ENCODE results near the gene ZCCHC7.

Gene ZCCHC7

DNA sequence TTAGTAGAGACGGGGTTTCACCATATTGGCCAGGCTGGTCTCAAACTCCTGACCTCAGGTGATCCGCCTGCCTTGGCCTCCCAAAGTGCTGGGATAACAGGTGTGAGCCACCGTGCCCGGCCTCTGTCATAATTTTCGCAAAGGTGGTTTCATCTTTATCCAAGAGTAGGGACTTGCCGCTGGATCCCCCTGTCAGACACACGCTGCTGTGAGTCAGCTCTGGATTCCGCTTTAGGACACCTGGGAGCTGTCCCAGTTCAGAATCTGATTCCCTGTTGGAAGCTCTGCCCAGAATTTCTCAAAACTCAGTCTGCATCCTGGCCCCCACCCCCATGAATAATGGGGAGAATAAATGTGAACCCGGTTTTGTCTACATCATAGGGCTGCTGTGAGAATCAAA is 284.2 kb downstream of the ZCCHC7 start:
- Histone ChIP-seq H3K36me3 (no peaks in the 10 kb centered on the region), H3K9me3 (ENCODE audit: severe bottlenecking) (no peaks in the 10 kb centered on the region), H3K4me3 (ENCODE audit: low read depth, low read length) (no peak overlapping the region), H3K27ac (no peak overlapping the region), H3K27me3 (ENCODE audit: insufficient read depth, low read depth, severe bottlenecking) (no peaks in the 10 kb centered on the region)
- DNase-seq: no peak
- TF ChIP-seq, protein P1, sequence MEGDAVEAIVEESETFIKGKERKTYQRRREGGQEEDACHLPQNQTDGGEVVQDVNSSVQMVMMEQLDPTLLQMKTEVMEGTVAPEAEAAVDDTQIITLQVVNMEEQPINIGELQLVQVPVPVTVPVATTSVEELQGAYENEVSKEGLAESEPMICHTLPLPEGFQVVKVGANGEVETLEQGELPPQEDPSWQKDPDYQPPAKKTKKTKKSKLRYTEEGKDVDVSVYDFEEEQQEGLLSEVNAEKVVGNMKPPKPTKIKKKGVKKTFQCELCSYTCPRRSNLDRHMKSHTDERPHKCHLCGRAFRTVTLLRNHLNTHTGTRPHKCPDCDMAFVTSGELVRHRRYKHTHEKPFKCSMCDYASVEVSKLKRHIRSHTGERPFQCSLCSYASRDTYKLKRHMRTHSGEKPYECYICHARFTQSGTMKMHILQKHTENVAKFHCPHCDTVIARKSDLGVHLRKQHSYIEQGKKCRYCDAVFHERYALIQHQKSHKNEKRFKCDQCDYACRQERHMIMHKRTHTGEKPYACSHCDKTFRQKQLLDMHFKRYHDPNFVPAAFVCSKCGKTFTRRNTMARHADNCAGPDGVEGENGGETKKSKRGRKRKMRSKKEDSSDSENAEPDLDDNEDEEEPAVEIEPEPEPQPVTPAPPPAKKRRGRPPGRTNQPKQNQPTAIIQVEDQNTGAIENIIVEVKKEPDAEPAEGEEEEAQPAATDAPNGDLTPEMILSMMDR (IDR thresholded peaks at IDR 0.05; ENCODE audit: low read depth, low read length): no peak

DNA sequence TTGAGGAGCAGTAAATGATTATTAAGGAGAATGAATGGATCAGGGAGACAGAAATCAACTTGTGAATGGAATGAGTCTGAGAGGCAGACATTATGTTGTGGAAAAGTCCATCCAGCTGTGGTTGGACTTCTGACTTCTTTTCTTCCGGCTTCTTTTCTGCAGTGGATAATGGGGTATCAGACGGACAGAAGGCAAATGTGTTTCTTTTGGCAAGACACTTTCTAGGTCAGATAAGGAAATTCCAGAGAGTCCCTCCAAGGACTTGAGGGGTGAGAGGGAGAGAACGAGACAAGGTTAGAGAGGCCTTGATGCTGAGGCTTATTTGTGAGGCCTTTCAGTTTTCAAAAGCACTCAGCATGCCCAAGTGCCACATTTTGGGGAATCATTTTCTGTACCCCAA is 285.0 kb downstream of the ZCCHC7 start:
- Histone ChIP-seq H3K36me3 (no peaks in the 10 kb centered on the region), H3K4me3 (ENCODE audit: low read depth, low read length) (no peak overlapping the region), H3K27ac (no peak overlapping the region), H3K9me3 (ENCODE audit: severe bottlenecking) (no peaks in the 10 kb centered on the region), H3K27me3 (ENCODE audit: insufficient read depth, low read depth, severe bottlenecking) (no peaks in the 10 kb centered on the region)
- TF ChIP-seq, protein P1 (IDR thresholded peaks at IDR 0.05; ENCODE audit: low read depth, low read length): no peak
- DNase-seq: no peak

DNA sequence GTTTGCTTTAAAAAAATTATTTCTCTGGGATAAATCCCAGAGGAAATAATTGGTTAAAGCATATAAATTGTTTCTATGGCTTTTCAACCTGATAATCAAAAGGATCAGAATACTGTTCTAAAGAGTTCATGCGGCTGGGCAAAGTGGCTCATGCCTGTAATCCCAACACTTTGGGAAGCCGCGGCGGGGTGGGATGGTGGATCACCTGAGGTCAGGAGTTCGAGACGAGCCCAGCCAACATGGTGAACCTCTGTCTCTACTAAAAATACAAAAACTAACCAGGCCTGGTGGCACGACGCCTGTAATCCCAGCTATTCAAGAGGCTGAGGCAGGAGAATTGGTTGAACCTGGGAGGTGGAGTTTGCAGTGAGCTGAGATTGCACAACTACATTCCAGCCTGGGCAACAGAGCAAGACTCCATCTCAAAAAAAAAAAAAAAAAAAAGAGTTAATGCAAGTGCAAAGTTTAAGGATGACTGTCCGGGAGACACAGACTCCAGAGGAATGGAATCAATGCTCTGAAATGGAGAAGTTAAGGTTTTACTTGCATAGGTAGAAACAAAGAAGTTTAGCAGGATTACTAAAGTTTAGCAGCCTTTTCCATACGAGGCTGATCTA is 285.5 kb downstream of the ZCCHC7 start:
- no peak overlapping the region for H3K4me3 ChIP-seq (ENCODE audit: low read depth, low read length)
- DNase-seq: no peak
- H3K27ac ChIP-seq: no peak overlapping the region

DNA sequence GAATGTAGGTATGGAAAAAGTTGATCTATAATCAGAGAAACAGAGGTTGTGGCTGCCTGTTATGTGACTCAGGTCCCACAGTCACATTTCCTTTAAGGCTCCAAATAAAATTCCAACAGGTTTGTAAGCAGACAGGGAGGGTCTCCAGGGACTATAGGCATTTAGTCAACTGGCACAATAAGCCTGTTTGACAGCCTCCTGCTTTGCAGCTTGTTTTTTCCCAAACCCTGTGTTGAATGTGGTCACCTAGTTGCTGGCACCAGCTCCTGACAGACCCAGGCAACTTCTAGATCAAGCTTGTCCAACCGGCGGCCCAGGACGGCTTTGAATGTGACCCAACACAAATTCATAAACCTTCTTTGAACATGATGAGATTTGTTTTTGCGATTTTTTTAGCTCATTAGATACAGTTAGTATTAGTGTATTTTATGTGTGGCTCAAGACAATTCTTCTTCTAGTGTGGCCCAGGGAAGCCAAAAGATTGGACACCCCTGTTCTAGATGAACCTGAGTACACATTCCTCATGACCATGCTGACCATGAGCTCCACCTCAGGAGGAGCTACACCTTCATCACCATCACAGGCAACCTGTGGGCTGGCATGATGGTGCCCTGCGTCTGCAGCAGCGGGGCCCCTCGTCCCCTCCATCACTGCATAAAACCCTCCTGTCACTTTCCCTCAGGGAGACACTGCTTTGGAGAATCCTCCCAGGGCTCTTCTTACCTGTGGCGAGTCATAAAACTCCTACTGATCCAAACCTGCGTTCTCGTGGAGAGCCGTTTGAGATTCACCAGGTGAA is 286.4 kb downstream of the ZCCHC7 start:
- Histone ChIP-seq H3K36me3 (no peaks in the 10 kb centered on the region), H3K27me3 (ENCODE audit: insufficient read depth, low read depth, severe bottlenecking) (no peaks in the 10 kb centered on the region), H3K27ac (no peak overlapping the region), H3K4me3 (ENCODE audit: low read depth, low read length) (no peak overlapping the region), H3K9me3 (ENCODE audit: severe bottlenecking) (no peaks in the 10 kb centered on the region)
- TF ChIP-seq, protein P1 (IDR thresholded peaks at IDR 0.05; ENCODE audit: low read depth, low read length): no peak
- no peak for DNase-seq

More for the DNA sequence above, 285.5 kb downstream of the ZCCHC7 start:
- Histone ChIP-seq H3K36me3 (no peaks in the 10 kb centered on the region), H3K9me3 (ENCODE audit: severe bottlenecking) (no peaks in the 10 kb centered on the region), H3K27me3 (ENCODE audit: insufficient read depth, low read depth, severe bottlenecking) (no peaks in the 10 kb centered on the region)
- TF ChIP-seq, protein P1 (IDR thresholded peaks at IDR 0.05; ENCODE audit: low read depth, low read length): no peak

DNA sequence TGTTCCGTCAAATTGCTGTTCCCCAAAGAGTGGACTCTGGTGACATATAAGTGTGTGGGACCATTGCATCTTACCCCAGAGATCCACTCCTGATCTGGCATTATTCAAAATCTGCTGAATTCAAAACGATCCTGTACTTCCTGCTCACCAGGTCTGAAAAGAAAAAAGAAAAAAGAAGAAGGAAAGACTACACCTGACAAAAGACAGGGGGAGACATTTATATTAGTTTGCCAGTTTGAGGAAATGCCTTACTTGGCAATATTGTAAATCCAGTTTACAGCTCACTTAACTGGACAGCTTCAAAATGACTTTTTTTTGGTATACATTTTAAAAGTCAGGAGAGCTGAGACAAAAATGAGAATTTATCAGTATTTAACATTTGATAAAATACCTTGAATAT is 287.1 kb downstream of the ZCCHC7 start:
- no peak for DNase-seq
- Histone ChIP-seq H3K27ac (no peak overlapping the region), H3K4me3 (ENCODE audit: low read depth, low read length) (no peak overlapping the region)

More for the DNA sequence above, 287.1 kb downstream of the ZCCHC7 start:
- TF ChIP-seq, protein P1 (IDR thresholded peaks at IDR 0.05; ENCODE audit: low read depth, low read length): 0 out of 2 replicates have a peak, but pooled peaks have one; percentile 4
- Histone ChIP-seq H3K36me3 (no peaks in the 10 kb centered on the region), H3K9me3 (ENCODE audit: severe bottlenecking) (no peaks in the 10 kb centered on the region), H3K27me3 (ENCODE audit: insufficient read depth, low read depth, severe bottlenecking) (no peaks in the 10 kb centered on the region)
